Thyroid gland (tissue), 4 donors: ENCODE data around the gene CPTP. TPM values are rescaled to one million over a fixed set of nuclear protein-coding genes. Genes with fewer than 3 reads are reported as not detected.

Source experiments
- DNase-seq, 2 donors: peaks; one replicate each; pipeline ENCODE4 v3.0.0-alpha.2; 2019
- H3K27ac ChIP-seq, 3 donors: fragments of 200-600 bp; sonication (generic); 1 replicate in 2 of 3; 2 replicates in 1 of 3; pipeline ENCODE4 v1.5.1; 2016 to 2019; ENCODE audit warnings: mild to moderate bottlenecking in 1 of 3, moderate library complexity in 1 of 3
- H3K27me3 ChIP-seq: fragments of 200-600 bp; sonication (generic); one replicate; pipeline ENCODE4 v1.5.1; 2019
- H3K36me3 ChIP-seq, 2 donors: fragments of 200-600 bp; sonication (generic); one replicate each; pipeline ENCODE4 v1.5.1; 2016 to 2019
- H3K4me1 ChIP-seq, 2 donors: fragments of 200-600 bp; sonication (generic); one replicate each; pipeline ENCODE4 v1.5.1; 2017 to 2019
- H3K4me3 ChIP-seq, 3 donors: fragments of 200-600 bp; sonication (generic); replicated peaks in 1 of 3; 1 replicate in 2 of 3; 2 replicates in 1 of 3; pipeline ENCODE4 v1.5.1; 2016; ENCODE audit warnings: mild to moderate bottlenecking in 1 of 3
- H3K9me3 ChIP-seq: fragments of 200-600 bp; sonication (generic); one replicate; pipeline ENCODE4 v1.5.1; 2017
- POLR2A ChIP-seq, 2 donors: fragments of 450-650 bp; IDR thresholded peaks; one replicate each; pipeline ENCODE4 v1.6.1; 2017; ENCODE audit warnings: antibody characterized with exemption in 2 of 2, mild to moderate bottlenecking in 2 of 2, moderate library complexity in 1 of 2
- WGBS, 2 donors: methylation state at CpG; one replicate each; pipeline ENCODE4 v1.1.5; 2017; 5-methylcytosine and 5-hydroxymethylcytosine counted together
- intact Hi-C: fragments of 100-400 bp; cut with DNase I; formaldehyde crosslinking; loops from one replicate; pipeline ENCODE4 v1.15.1; 2023
- total RNA-seq, 4 donors: library from RNA; depleted of rRNA; stranded (reverse); fragments of >200 nt; gene quantifications; one replicate each; pipeline ENCODE4 v1.2.3, GENCODE V29; 2016
- TF ChIP-seq, protein P1 (sequence below), 6 experiments: fragments of 200-600 bp in 3 of 6; fragments of 450-650 bp in 3 of 6; sonication (generic) in 3 of 6; IDR thresholded peaks; one replicate each; pipeline ENCODE4 v1.5.1; 2016 to 2019; ENCODE audit warnings: antibody characterized with exemption in 6 of 6, mild to moderate bottlenecking in 2 of 6, inconsistent platforms in 1 of 6, moderate library complexity in 1 of 6

Gene CPTP
- total RNA-seq, 4 donors from 2014 or later: 16.7 to 37.3 (median 24.3) TPM

- Histone ChIP-seq H3K9me3 (no peaks in the 10 kb centered on the region), H3K27me3 (no peaks in the 10 kb centered on the region), H3K36me3 (peaks cover 0 to 4% of the 10 kb centered on the region in 2 donors), H3K27ac (no peak overlapping the region), H3K4me3 (no peak overlapping the region), H3K4me1 (peaks cover 6 to 9% of the 10 kb centered on the region in 2 donors)
- WGBS, 2 donors: 94% methylated on average over 20 to 28 of the region's 35 CpGs
- no peak for DNase-seq
- TF ChIP-seq, protein P1, sequence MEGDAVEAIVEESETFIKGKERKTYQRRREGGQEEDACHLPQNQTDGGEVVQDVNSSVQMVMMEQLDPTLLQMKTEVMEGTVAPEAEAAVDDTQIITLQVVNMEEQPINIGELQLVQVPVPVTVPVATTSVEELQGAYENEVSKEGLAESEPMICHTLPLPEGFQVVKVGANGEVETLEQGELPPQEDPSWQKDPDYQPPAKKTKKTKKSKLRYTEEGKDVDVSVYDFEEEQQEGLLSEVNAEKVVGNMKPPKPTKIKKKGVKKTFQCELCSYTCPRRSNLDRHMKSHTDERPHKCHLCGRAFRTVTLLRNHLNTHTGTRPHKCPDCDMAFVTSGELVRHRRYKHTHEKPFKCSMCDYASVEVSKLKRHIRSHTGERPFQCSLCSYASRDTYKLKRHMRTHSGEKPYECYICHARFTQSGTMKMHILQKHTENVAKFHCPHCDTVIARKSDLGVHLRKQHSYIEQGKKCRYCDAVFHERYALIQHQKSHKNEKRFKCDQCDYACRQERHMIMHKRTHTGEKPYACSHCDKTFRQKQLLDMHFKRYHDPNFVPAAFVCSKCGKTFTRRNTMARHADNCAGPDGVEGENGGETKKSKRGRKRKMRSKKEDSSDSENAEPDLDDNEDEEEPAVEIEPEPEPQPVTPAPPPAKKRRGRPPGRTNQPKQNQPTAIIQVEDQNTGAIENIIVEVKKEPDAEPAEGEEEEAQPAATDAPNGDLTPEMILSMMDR (IDR thresholded peaks at IDR 0.05): no peak
- no peak for TF ChIP-seq POLR2A (IDR thresholded peaks at IDR 0.05)
- intact Hi-C loops: loop anchor here (10.0 kb wide), 1 partner anchor 321 kb away; no protein-coding TSS in a partner anchor
Measured at GRCh38 chr1:1295154-1295923, 29.3 kb upstream of the CPTP start.

- H3K27me3 ChIP-seq: no peaks in the 10 kb centered on the region
- no peak overlapping the region for H3K27ac ChIP-seq
- H3K4me3 ChIP-seq: no peak overlapping the region
- 97 to 98% methylated on average over 45 to 52 of the region's 62 CpGs for WGBS, 2 donors
- intact Hi-C loops: loop anchor here (10.0 kb wide), 1 partner anchor 322 kb away; no protein-coding TSS in a partner anchor
- H3K9me3 ChIP-seq: no peaks in the 10 kb centered on the region
- H3K4me1 ChIP-seq: peaks cover 3 to 4% of the 10 kb centered on the region in 2 donors
- TF ChIP-seq, protein P1 (IDR thresholded peaks at IDR 0.05): no peak
- TF ChIP-seq POLR2A (IDR thresholded peaks at IDR 0.05): no peak
- no peak for DNase-seq
- H3K36me3 ChIP-seq: peaks cover 0 to 4% of the 10 kb centered on the region in 2 donors
Measured at GRCh38 chr1:1296070-1297061, 28.2 kb upstream of the CPTP start.

GRCh38 chr1:1297802-1298424, 26.7 kb upstream of the CPTP start:
- H3K4me1 ChIP-seq: no peaks in the 10 kb centered on the region
- no peak overlapping the region for H3K4me3 ChIP-seq
- DNase-seq: no peak
- no peak for TF ChIP-seq POLR2A (IDR thresholded peaks at IDR 0.05)
- TF ChIP-seq, protein P1 (IDR thresholded peaks at IDR 0.05): no peak
- peaks cover 0 to 4% of the 10 kb centered on the region in 2 donors for H3K36me3 ChIP-seq
- H3K9me3 ChIP-seq: no peaks in the 10 kb centered on the region
- WGBS, 2 donors: 96 to 97% methylated on average over 16 to 23 of the region's 31 CpGs
- intact Hi-C loops: loop anchor here (10.0 kb wide), 1 partner anchor 323 kb away; no protein-coding TSS in a partner anchor
- no peaks in the 10 kb centered on the region for H3K27me3 ChIP-seq
- H3K27ac ChIP-seq: no peak overlapping the region

- Histone ChIP-seq H3K27me3 (no peaks in the 10 kb centered on the region), H3K4me1 (peaks cover 0 to under 1% of the 10 kb centered on the region in 2 donors), H3K4me3 (no peak overlapping the region), H3K9me3 (no peaks in the 10 kb centered on the region), H3K36me3 (peaks cover 0 to 4% of the 10 kb centered on the region in 2 donors), H3K27ac (no peak overlapping the region)
- intact Hi-C loops: loop anchor here (10.0 kb wide), 1 partner anchor 324 kb away; no protein-coding TSS in a partner anchor
- 65 to 79% methylated on average over 7 to 14 of the region's 30 CpGs for WGBS, 2 donors
- DNase-seq: no peak
- TF ChIP-seq POLR2A (IDR thresholded peaks at IDR 0.05): no peak
- TF ChIP-seq, protein P1 (IDR thresholded peaks at IDR 0.05): no peak
Measured at GRCh38 chr1:1298861-1299685, 25.5 kb upstream of the CPTP start.
